ENCODE data around the gene SLC22A7. TPM values are rescaled to one million over a fixed set of nuclear protein-coding genes. Genes with fewer than 3 reads are reported as not detected.
"Not testable (repeated sequence)": the region's sequence is repeated elsewhere in the genome, so short reads cannot be mapped to it uniquely, and the experiment has no call there.

SLC22A7 gene
- total RNA-seq, 4 donors from 2014 or later = 0.42 TPM; not detected in 3

GRCh38 chr6:43301081-43301870, 3.2 kb downstream of the SLC22A7 start:
- Histone ChIP-seq H3K4me1 (no peaks in the 10 kb centered on the region), H3K9me3 (no peaks in the 10 kb centered on the region), H3K4me3 (no peak overlapping the region), H3K27me3 (peaks cover 5 to 9% (median 6%) of the 10 kb centered on the region in 3 donors), H3K36me3 (no peaks in the 10 kb centered on the region), H3K27ac (no peak overlapping the region)
- DNase-seq = no peak
- in situ Hi-C loops (cut with MboI; ENCODE audit: low sequenced_read_pairs in 4 of 4) = no loop called here
- ATAC-seq = no peak
- intact Hi-C loops (cut with DNase I; ENCODE audit: low total_unique reads) = no loop called here
- TF ChIP-seq CTCF (IDR thresholded peaks at IDR 0.05 in 4 of 5, conservative IDR thresholded peaks at IDR 0.05 in 1 of 5) (no peak), POLR2A (IDR thresholded peaks at IDR 0.05) (no peak)

- Histone ChIP-seq H3K4me3 (no peak overlapping the region), H3K36me3 (no peaks in the 10 kb centered on the region), H3K9me3 (no peaks in the 10 kb centered on the region), H3K4me1 (no peaks in the 10 kb centered on the region), H3K27ac (no peak overlapping the region), H3K27me3 (peaks cover 6 to 9% (median 7%) of the 10 kb centered on the region in 3 donors)
- in situ Hi-C loops (cut with MboI; ENCODE audit: low sequenced_read_pairs in 4 of 4) (no loop called here), intact Hi-C loops (cut with DNase I; ENCODE audit: low total_unique reads) (no loop called here)
- ATAC-seq = no peak
- TF ChIP-seq CTCF (IDR thresholded peaks at IDR 0.05 in 4 of 5, conservative IDR thresholded peaks at IDR 0.05 in 1 of 5) = no peak
- DNase-seq = no peak
These were observed 4.1 kb downstream of the SLC22A7 start for GRCh38 chr6:43302126-43302525.

- H3K27ac ChIP-seq; H3K9me3 ChIP-seq; H3K4me1 ChIP-seq; DNase-seq; ATAC-seq; H3K36me3 ChIP-seq; intact Hi-C loops (cut with DNase I; ENCODE audit: low total_unique reads); H3K4me3 ChIP-seq; in situ Hi-C loops (cut with MboI; ENCODE audit: low sequenced_read_pairs in 4 of 4): not testable (repeated sequence)
- H3K27me3 ChIP-seq = peaks cover 6 to 16% (median 7%) of the 10 kb centered on the region in 3 donors
These were observed 4.9 kb downstream of the SLC22A7 start for GRCh38 chr6:43303006-43303405.

GRCh38 chr6:43303751-43304331, 5.8 kb downstream of the SLC22A7 start:
- DNase-seq = no peak
- in situ Hi-C loops (cut with MboI; ENCODE audit: low sequenced_read_pairs in 4 of 4) = no loop called here
- Histone ChIP-seq H3K27ac (no peak overlapping the region), H3K4me3 (no peak overlapping the region), H3K36me3 (no peaks in the 10 kb centered on the region), H3K27me3 (peaks cover 12 to 24% (median 13%) of the 10 kb centered on the region in 3 donors), H3K4me1 (peaks cover 3 to 7% of the 10 kb centered on the region in 2 donors), H3K9me3 (no peaks in the 10 kb centered on the region)
- no peak for ATAC-seq
- intact Hi-C loops (cut with DNase I; ENCODE audit: low total_unique reads) = no loop called here
- TF ChIP-seq POLR2A (IDR thresholded peaks at IDR 0.05) (no peak), CTCF (IDR thresholded peaks at IDR 0.05 in 4 of 5, conservative IDR thresholded peaks at IDR 0.05 in 1 of 5) (no peak)

GRCh38 chr6:43304361-43304760, 6.3 kb downstream of the SLC22A7 start:
- Histone ChIP-seq H3K27me3 (peaks cover 13 to 29% (median 17%) of the 10 kb centered on the region in 3 donors), H3K4me3 (no peak overlapping the region), H3K36me3 (no peaks in the 10 kb centered on the region), H3K4me1 (peaks cover 4 to 8% of the 10 kb centered on the region in 2 donors), H3K9me3 (no peaks in the 10 kb centered on the region), H3K27ac (no peak overlapping the region)
- ATAC-seq (no peak), DNase-seq (no peak)
- in situ Hi-C loops (cut with MboI; ENCODE audit: low sequenced_read_pairs in 4 of 4) = no loop called here
- intact Hi-C loops (cut with DNase I; ENCODE audit: low total_unique reads) = no loop called here
- no peak for TF ChIP-seq CTCF (IDR thresholded peaks at IDR 0.05 in 4 of 5, conservative IDR thresholded peaks at IDR 0.05 in 1 of 5)
- no peak for TF ChIP-seq POLR2A (IDR thresholded peaks at IDR 0.05)

All from gastrocnemius medialis (tissue), 4 donors.